GM20431 (cell line): ENCODE results near the gene MAP4K4.

Experiments
- in situ Hi-C: fragments of 300-500 bp; cut with MseI, MboI; formaldehyde crosslinking; loops from one replicate; pipeline ENCODE4 v1.15.0; 2020; ENCODE audit warnings: low sequenced_read_pairs; ENCODE audit not compliant: unreplicated experiment

Gene MAP4K4

GRCh38 chr2:101806701-101807100 lies 109.2 kb downstream of the MAP4K4 start:
- in situ Hi-C loops = no loop called here

GRCh38 chr2:101807242-101807641 lies 109.7 kb downstream of the MAP4K4 start:
- in situ Hi-C loops = no loop called here

GRCh38 chr2:101808006-101808562 lies 110.6 kb downstream of the MAP4K4 start:
- in situ Hi-C loops = no loop called here

- in situ Hi-C loops = no loop called here
Observed at GRCh38 chr2:101809698-101810097, 112.2 kb downstream of the MAP4K4 start.

GRCh38 chr2:101811226-101812015 lies 113.9 kb downstream of the MAP4K4 start:
- in situ Hi-C loops = no loop called here

- in situ Hi-C loops = no loop called here
Observed at GRCh38 chr2:101812226-101812625, 114.7 kb downstream of the MAP4K4 start.

- in situ Hi-C loops = no loop called here
Observed at GRCh38 chr2:101814752-101815151, 117.2 kb downstream of the MAP4K4 start.

- in situ Hi-C loops = no loop called here
Observed at GRCh38 chr2:101815154-101815553, 117.6 kb downstream of the MAP4K4 start.

- in situ Hi-C loops = no loop called here
Observed at GRCh38 chr2:101815739-101816391, 118.4 kb downstream of the MAP4K4 start.

- in situ Hi-C loops = no loop called here
Observed at GRCh38 chr2:101816598-101816997, 119.1 kb downstream of the MAP4K4 start.

- in situ Hi-C loops = no loop called here
Observed at GRCh38 chr2:101817481-101817880, 120.0 kb downstream of the MAP4K4 start.

GRCh38 chr2:101818531-101819451 lies 121.3 kb downstream of the MAP4K4 start:
- in situ Hi-C loops = no loop called here

- in situ Hi-C loops = no loop called here
Observed at GRCh38 chr2:101820519-101820918, 123.0 kb downstream of the MAP4K4 start.

GRCh38 chr2:101821059-101821805 lies 123.7 kb downstream of the MAP4K4 start:
- in situ Hi-C loops = no loop called here

- in situ Hi-C loops = no loop called here
Observed at GRCh38 chr2:101821828-101822458, 124.4 kb downstream of the MAP4K4 start.

GRCh38 chr2:101823347-101823791 lies 125.9 kb downstream of the MAP4K4 start:
- in situ Hi-C loops = no loop called here

- in situ Hi-C loops = no loop called here
Observed at GRCh38 chr2:101823859-101824258, 126.4 kb downstream of the MAP4K4 start.

GRCh38 chr2:101826716-101827115 lies 129.2 kb downstream of the MAP4K4 start:
- in situ Hi-C loops = loop anchor here (25.0 kb wide), 1 partner anchor 414 kb away; no protein-coding TSS in a partner anchor

- in situ Hi-C loops = loop anchor here (25.0 kb wide), 1 partner anchor 415 kb away; no protein-coding TSS in a partner anchor
Observed at GRCh38 chr2:101827246-101827645, 129.7 kb downstream of the MAP4K4 start.
